Heart right ventricle (tissue), 16 donors: ENCODE measurements around the gene GNA12. TPM values are rescaled to one million over a fixed set of nuclear protein-coding genes. Genes with fewer than 3 reads are reported as not detected.
A peak's percentile ranks its signal among the peaks of the same experiment; 100 is the strongest.

Experiments used
- ATAC-seq, 8 donors: fragments of 200-7000 bp; cut with Tn5 transposase; one replicate each; pipeline ENCODE4 v1.9.1; 2020; ENCODE audit warnings: mild to moderate bottlenecking in 8 of 8, moderate library complexity in 8 of 8, moderate number of reproducible peaks in 1 of 8
- DNase-seq, 2 donors: peaks; one replicate each; pipeline ENCODE4 v3.0.0-alpha.2; 2020
- H3K27ac ChIP-seq, 10 donors: fragments of 200-600 bp; sonication (generic) in 2 of 10; one replicate each; pipeline versions ENCODE4 v1.5.0 to v1.8.0; 2020 to 2022; ENCODE audit warnings: mild to moderate bottlenecking in 3 of 10
- H3K27me3 ChIP-seq, 7 donors: fragments of 200-600 bp; one replicate each; pipeline ENCODE4 v1.8.0; 2021 to 2022; ENCODE audit warnings: mild to moderate bottlenecking in 2 of 7
- H3K36me3 ChIP-seq, 9 donors: fragments of 200-600 bp; sonication (generic) in 1 of 9; one replicate each; pipeline versions ENCODE4 v1.5.0 to v1.8.0; 2020 to 2022; ENCODE audit warnings: mild to moderate bottlenecking in 2 of 9
- H3K4me1 ChIP-seq, 9 donors: fragments of 200-600 bp; sonication (generic) in 1 of 9; one replicate each; pipeline versions ENCODE4 v1.5.0 to v1.8.0; 2020 to 2022; ENCODE audit warnings: mild to moderate bottlenecking in 4 of 9
- H3K4me3 ChIP-seq, 10 donors: fragments of 200-600 bp; sonication (generic) in 2 of 10; one replicate each; pipeline versions ENCODE4 v1.5.0 to v1.8.0; 2020 to 2022; ENCODE audit warnings: mild to moderate bottlenecking in 7 of 10, moderate library complexity in 2 of 10
- H3K9me3 ChIP-seq, 11 donors: fragments of 200-600 bp in 10 of 11; sonication (generic) in 2 of 11; one replicate each; pipeline versions ENCODE4 v1.5.0 to v1.8.0; 2013 to 2022; ENCODE audit warnings: mild to moderate bottlenecking in 2 of 11, control low read depth in 1 of 11, moderate library complexity in 1 of 11
- CTCF ChIP-seq, 9 donors: fragments of 200-600 bp; sonication (generic) in 2 of 9; IDR thresholded peaks; one replicate each; pipeline versions ENCODE4 v1.5.0 to v1.8.0; 2021 to 2022; ENCODE audit warnings: antibody characterized with exemption in 9 of 9, mild to moderate bottlenecking in 5 of 9, moderate library complexity in 1 of 9
- WGBS, 2 donors: extraction: QIAGEN DNeasy Blood & Tissue Kit; methylation state at CpG; one replicate each; pipeline ENCODE4 v1.1.7; 2013; ENCODE audit warnings: inconsistent platforms in 1 of 2; 5-methylcytosine and 5-hydroxymethylcytosine counted together
- intact Hi-C, 10 donors: fragments of 100-400 bp; cut with DNase I; formaldehyde crosslinking; loops; one replicate each; pipeline versions ENCODE4 v1.11.1 to v1.14.2; 2022
- polyA plus RNA-seq, 2 donors: library from polyadenylated mRNA; stranded (reverse); fragments of 200-250 nt; gene quantifications; one replicate each; pipeline ENCODE4 v1.2.3, GENCODE V29; 2013
- total RNA-seq, 10 donors: library from RNA; stranded (reverse); fragmentation: NEBNext Ultra II Directional in 3 of 10; extraction: Animal tissue kit (Norgen Biotek cat#: 25700) in 3 of 10; gene quantifications; one replicate each; pipeline versions ENCODE4 v1.2.1 to v1.2.4, GENCODE V29; 2021 to 2023
- donor health status: Arrhythmogenic right ventricular cardiomyopathy.
- donor health status: ischemic (EF 13 %, LVEDD 7.1; RV severe dilation, severe dysfunction).
- donor health status: healthy with polysubstance abuse.
- donor health status: DM: no; HTN: yes; CAD: no.
- donor health status: DM: no; HTN: no; CAD: no.
- donor health status: ischemic (EF 25% LVEDD 6.9; RV normal size, moderate dysfunction).
- donor health status: ischemic (EF 25% LVEDD 5.7; RV mildly dilated, moderate dysfunction).
- donor health status: healthy.
- donor health status: DM: yes; HTN: yes; CAD: no.
- donor health status: Ischemic cardiomyopathy.
- donor health status: ischemic (EF 35%, LVEDD 5.7; RV mildly dilated, moderate dysfunction).
- donor health status: nonischemic (EF 11% LVEDD 7.7; RV severe dilation, severe dysfunction).
- donor health status: DM: yes; HTN: yes; CAD: no.
- donor health status: PGD.
- donor health status: ischemic (EF 29% LVEDD 5.4; RV normal size, mild dysfunction).
- donor health status: nonischemic (EF 23%, LVEDD 6.1; RV moderate dilation, normal function).

The GNA12 gene
- total and polyA plus RNA-seq, 12 donors = 6.4 to 46.4 (median 33.9) TPM

DNA sequence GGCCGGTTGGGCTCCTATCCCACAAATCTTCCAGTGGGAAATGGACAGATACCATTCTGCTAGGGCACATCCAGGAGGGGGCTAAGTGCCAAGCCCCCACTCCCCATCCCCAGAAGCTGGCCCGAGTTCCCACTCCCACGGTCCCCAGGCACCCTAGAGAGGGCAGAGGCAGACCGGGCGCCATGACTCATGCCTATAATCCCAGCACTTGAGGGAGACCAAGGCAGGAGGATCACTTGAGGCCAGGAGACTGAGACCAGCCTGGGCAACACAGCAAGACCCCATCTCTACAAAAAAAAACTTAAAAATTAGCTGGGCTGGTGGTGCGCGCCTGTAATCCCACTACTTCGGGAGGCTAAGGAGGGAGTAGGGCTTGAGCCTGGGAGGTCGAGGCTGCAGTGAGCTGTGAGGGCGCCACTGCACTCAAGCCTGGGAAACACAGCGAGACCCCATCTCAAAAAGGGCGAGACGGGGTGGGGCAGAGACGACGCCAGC is 870 bp downstream of the GNA12 start:
- peaks cover 0 to 19% (median 0%) of the 10 kb centered on the region in 9 donors for H3K36me3 ChIP-seq
- H3K4me3 ChIP-seq = peak overlapping the region; percentile 72 to 87 (median 78)
- H3K9me3 ChIP-seq = peaks cover 0 to 6% (median 0%) of the 10 kb centered on the region in 11 donors
- H3K4me1 ChIP-seq = peaks cover 4 to 57% (median 37%) of the 10 kb centered on the region in 9 donors
- H3K27me3 ChIP-seq = no peaks in the 10 kb centered on the region
- intact Hi-C loops = loop anchor here in 6 of 10 donors (5.0 to 10.0 kb wide), 6 partner anchors 41 to 108 kb away; no protein-coding TSS in a partner anchor
- 50 to 53% methylated on average over 15 of the region's 15 CpGs for WGBS, 2 donors
- ATAC-seq (no peak), DNase-seq (no peak)
- TF ChIP-seq CTCF (IDR thresholded peaks at IDR 0.05) = no peak
- peak overlapping the region in 9 of 10 donors; percentile 58 to 77 (median 69) for H3K27ac ChIP-seq

DNA sequence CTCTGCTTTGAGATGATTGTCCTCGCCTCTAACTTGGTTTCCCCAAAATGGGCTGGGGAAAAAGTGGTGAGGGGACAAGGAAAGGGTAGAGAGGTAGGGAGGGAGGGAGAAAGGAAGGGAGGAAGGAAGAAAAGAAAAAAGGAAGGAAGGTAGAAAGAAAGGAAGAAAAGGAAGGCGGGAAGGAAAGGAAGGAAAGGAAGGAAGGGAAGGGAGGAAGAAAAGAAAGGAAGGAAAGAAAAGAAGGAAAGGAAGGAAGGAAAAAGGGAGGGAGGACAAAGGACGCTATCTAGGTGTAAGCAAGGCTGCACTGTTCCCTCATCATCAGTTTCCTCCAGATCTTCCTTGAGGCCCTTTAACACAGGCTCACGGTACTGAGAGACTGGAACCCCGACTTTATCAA is 2.2 kb downstream of the GNA12 start:
- WGBS, 2 donors = 75 to 76% methylated on average over 5 of the region's 5 CpGs
- H3K27me3 ChIP-seq = no peaks in the 10 kb centered on the region
- intact Hi-C loops = loop anchor here in 6 of 10 donors (5.0 to 10.0 kb wide), 6 partner anchors 40 to 107 kb away; no protein-coding TSS in a partner anchor
- TF ChIP-seq CTCF (IDR thresholded peaks at IDR 0.05) = no peak
- H3K4me1 ChIP-seq = peaks cover 4 to 71% (median 49%) of the 10 kb centered on the region in 9 donors
- peak overlapping the region in 4 of 10 donors; percentile 1 to 53 (median 46) for H3K27ac ChIP-seq
- ATAC-seq (no peak), DNase-seq (no peak)
- peaks cover 0 to 22% (median 0%) of the 10 kb centered on the region in 9 donors for H3K36me3 ChIP-seq
- H3K9me3 ChIP-seq = peaks cover 0 to 6% (median 0%) of the 10 kb centered on the region in 11 donors
- H3K4me3 ChIP-seq = no peak overlapping the region

DNA sequence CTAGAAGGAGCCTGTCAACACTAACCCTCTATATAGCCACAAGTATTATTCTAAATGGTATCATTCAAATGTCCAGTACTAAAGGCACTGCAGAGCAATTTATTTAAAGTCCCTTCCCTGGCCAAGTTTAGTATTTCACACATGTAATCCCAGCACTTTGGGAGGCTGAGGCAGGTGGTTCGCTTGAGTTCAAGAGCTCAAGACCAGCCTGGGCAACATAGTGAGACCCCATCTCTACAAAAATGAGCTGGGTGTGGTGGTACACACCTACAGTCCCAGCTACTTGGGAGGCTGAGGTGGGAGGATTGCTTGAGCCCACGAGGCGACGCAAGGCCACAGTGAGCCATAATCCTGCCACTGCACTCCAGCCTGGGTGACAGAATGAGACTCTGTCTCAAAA is 3.6 kb downstream of the GNA12 start:
- H3K9me3 ChIP-seq = peaks cover 0 to 6% (median 0%) of the 10 kb centered on the region in 11 donors
- WGBS, 2 donors = 94 to 96% methylated on average over 4 of the region's 4 CpGs
- no peak overlapping the region for H3K4me3 ChIP-seq
- no peak for TF ChIP-seq CTCF (IDR thresholded peaks at IDR 0.05)
- ATAC-seq (no peak), DNase-seq (no peak)
- no peaks in the 10 kb centered on the region for H3K27me3 ChIP-seq
- H3K27ac ChIP-seq = peak overlapping the region in 1 of 10 donors; percentile 25
- peaks cover 0 to 36% (median 0%) of the 10 kb centered on the region in 9 donors for H3K36me3 ChIP-seq
- peaks cover 4 to 74% (median 50%) of the 10 kb centered on the region in 9 donors for H3K4me1 ChIP-seq
- intact Hi-C loops = loop anchor here in 6 of 10 donors (5.0 to 10.0 kb wide), 6 partner anchors 38 to 106 kb away; no protein-coding TSS in a partner anchor

DNA sequence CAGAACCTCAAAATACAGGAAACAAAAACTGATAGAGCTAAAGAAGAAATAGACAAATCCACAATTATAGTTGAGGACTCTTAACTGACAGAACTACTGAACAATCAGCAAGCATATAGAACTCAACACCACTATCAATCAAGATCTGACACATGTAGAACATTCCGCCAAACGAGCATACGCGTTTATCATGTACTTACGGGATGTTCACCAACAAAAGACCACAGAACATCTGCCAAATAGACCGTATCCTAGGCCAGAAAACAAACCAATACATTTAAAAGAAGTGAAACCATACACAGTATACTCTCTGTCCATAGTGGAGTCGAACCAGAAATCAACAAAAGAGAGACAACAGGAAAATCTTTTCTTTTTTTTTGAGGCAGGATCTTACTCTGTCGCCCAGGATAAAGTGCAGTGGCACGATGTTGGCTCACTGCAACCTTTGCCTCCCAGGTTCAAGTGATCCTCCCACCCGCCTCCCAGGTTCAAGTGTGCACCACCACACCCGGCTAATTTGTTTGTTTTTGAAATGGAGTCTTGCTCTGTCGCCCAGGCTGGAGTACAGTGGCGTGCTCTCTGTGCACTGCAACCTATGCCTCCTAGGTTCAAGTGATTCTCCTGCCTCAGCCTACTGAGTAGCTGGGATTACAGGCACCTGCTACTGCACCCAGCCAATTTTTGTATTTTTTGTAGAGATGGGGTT is 5.1 kb downstream of the GNA12 start:
- Histone ChIP-seq H3K4me1 (peaks cover 4 to 67% (median 51%) of the 10 kb centered on the region in 9 donors), H3K9me3 (peaks cover 0 to 6% (median 0%) of the 10 kb centered on the region in 11 donors), H3K4me3 (no peak overlapping the region), H3K27me3 (no peaks in the 10 kb centered on the region), H3K27ac (peak overlapping the region in 1 of 10 donors; percentile 19), H3K36me3 (peaks cover 0 to 45% (median 0%) of the 10 kb centered on the region in 9 donors)
- 85 to 86% methylated on average over 13 of the region's 13 CpGs for WGBS, 2 donors
- ATAC-seq = no peak
- intact Hi-C loops = loop anchor here in 2 of 10 donors (5.0 to 10.0 kb wide), 2 partner anchors 37 to 74 kb away; no protein-coding TSS in a partner anchor
- DNase-seq = no peak
- TF ChIP-seq CTCF (IDR thresholded peaks at IDR 0.05) = no peak
